GM23338 (cell line): ENCODE measurements around the gene HBQ1. TPM values are rescaled to one million over a fixed set of nuclear protein-coding genes. Genes with fewer than 3 reads are reported as not detected.

Experiments
- ATAC-seq: fragments of 200-7000 bp; cut with Tn5 transposase; 3 replicates; pipeline ENCODE4 v1.9.1; 2020
- DNase-seq: peaks from one replicate; pipeline ENCODE4 v3.0.0-alpha.2; 2015; ENCODE audit warnings: low spot score
- H2AFZ ChIP-seq: fragments of 200-600 bp; sonication (generic); 2 replicates; pipeline ENCODE4 v1.8.0; 2016; ENCODE audit warnings: antibody characterized with exemption, mild to moderate bottlenecking, moderate library complexity
- H3F3A ChIP-seq: fragments of 200-600 bp; sonication (generic); replicated peaks from 2 replicates; pipeline ENCODE4 v1.8.0; 2017; ENCODE audit warnings: antibody characterized with exemption, mixed run types, low read depth
- H3K27ac ChIP-seq: fragments of 200-600 bp; sonication (generic); 2 replicates; pipeline ENCODE4 v1.6.1; 2016; ENCODE audit warnings: low read depth
- H3K27me3 ChIP-seq: fragments of 200-600 bp; sonication (generic); 2 replicates; pipeline ENCODE4 v1.8.0; 2016; ENCODE audit warnings: mild to moderate bottlenecking, mixed run types, moderate library complexity; ENCODE audit not compliant: insufficient read depth
- H3K36me3 ChIP-seq: fragments of 200-600 bp; sonication (generic); 2 replicates; pipeline ENCODE4 v1.8.0; 2016; ENCODE audit warnings: mild to moderate bottlenecking; ENCODE audit not compliant: insufficient read depth
- H3K4me1 ChIP-seq: fragments of 200-600 bp; sonication (generic); 2 replicates; pipeline ENCODE4 v1.8.0; 2016; ENCODE audit warnings: mild to moderate bottlenecking, moderate library complexity; ENCODE audit not compliant: insufficient read depth
- H3K4me2 ChIP-seq: fragments of 200-600 bp; sonication (generic); 2 replicates; pipeline ENCODE4 v1.7.1; 2017; ENCODE audit warnings: mixed run types
- H3K4me3 ChIP-seq: fragments of 200-600 bp; sonication (generic); 2 replicates; pipeline ENCODE4 v1.6.1; 2016; ENCODE audit warnings: mixed run types
- H3K79me2 ChIP-seq: fragments of 200-600 bp; sonication (generic); replicated peaks from 2 replicates; pipeline ENCODE4 v1.8.0; 2017; ENCODE audit warnings: mild to moderate bottlenecking; ENCODE audit not compliant: insufficient read depth
- H3K9me2 ChIP-seq: fragments of 200-600 bp; sonication (generic); 2 replicates; pipeline ENCODE4 v1.8.0; 2017; ENCODE audit not compliant: insufficient read depth
- H4K20me1 ChIP-seq: fragments of 200-600 bp; sonication (generic); replicated peaks from 2 replicates; pipeline ENCODE4 v1.8.0; 2017; ENCODE audit warnings: mild to moderate bottlenecking; ENCODE audit not compliant: insufficient read depth
- H3K27ac Mint-ChIP-seq: 2 replicates; pipeline ENCODE4 v1.8.0; 2020; ENCODE audit warnings: inconsistent platforms, mild to moderate bottlenecking, moderate library complexity, mixed read lengths
- H3K27me3 Mint-ChIP-seq: 3 replicates; pipeline ENCODE4 v1.8.0; 2022; ENCODE audit warnings: low read depth, mild to moderate bottlenecking, moderate library complexity, mixed read lengths, inconsistent platforms; ENCODE audit not compliant: insufficient read depth, poor library complexity
- H3K36me3 Mint-ChIP-seq: 3 replicates; pipeline ENCODE4 v1.8.0; 2021; ENCODE audit warnings: low read depth, mild to moderate bottlenecking, inconsistent platforms, moderate library complexity, mixed read lengths
- H3K4me1 Mint-ChIP-seq: 3 replicates; pipeline ENCODE4 v1.8.0; 2020; ENCODE audit warnings: mild to moderate bottlenecking, inconsistent platforms, mixed read lengths
- H3K4me3 Mint-ChIP-seq: 3 replicates; pipeline ENCODE4 v1.8.0; 2021; ENCODE audit warnings: moderate library complexity, mild to moderate bottlenecking, inconsistent platforms, mixed read lengths
- H3K9me3 Mint-ChIP-seq: 3 replicates; pipeline ENCODE4 v1.8.0; 2020; ENCODE audit warnings: moderate library complexity, mild to moderate bottlenecking, inconsistent platforms, mixed read lengths
- CREB1 ChIP-seq: fragments of 250-450 bp; sonication (Bioruptor Pico); IDR thresholded peaks from 2 replicates; pipeline ENCODE4 v1.5.0; 2020; ENCODE audit warnings: low read depth, mild to moderate bottlenecking, moderate library complexity
- CTCF ChIP-seq, 2 experiments: fragments of 200-600 bp in 1 of 2; sonication (generic) in 1 of 2; conservative IDR thresholded peaks; 2 replicates each; pipeline versions ENCODE4 v1.5.1 to v1.6.1; 2016 to 2017; ENCODE audit warnings: antibody characterized with exemption in 2 of 2, low read depth in 2 of 2, mild to moderate bottlenecking in 2 of 2, moderate library complexity in 1 of 2
- ETS1 ChIP-seq: IDR thresholded peaks from 2 replicates; pipeline ENCODE4 v1.6.1; 2016; ENCODE audit warnings: antibody characterized with exemption
- EZH2 ChIP-seq: fragments of 200-600 bp; sonication (generic); IDR thresholded peaks from one replicate; pipeline ENCODE4 v1.8.0; 2017; ENCODE audit warnings: antibody characterized with exemption, mild to moderate bottlenecking, low read depth; ENCODE audit not compliant: unreplicated experiment
- EZH2phosphoT487 ChIP-seq: fragments of 200-600 bp; sonication (generic); IDR thresholded peaks from one replicate; pipeline ENCODE4 v1.8.1; 2018; ENCODE audit warnings: antibody characterized with exemption; ENCODE audit not compliant: unreplicated experiment
- JUNB ChIP-seq: IDR thresholded peaks from one replicate; pipeline ENCODE4 v1.6.1; 2016; ENCODE audit warnings: antibody characterized with exemption; ENCODE audit not compliant: unreplicated experiment
- NANOG ChIP-seq: IDR thresholded peaks from 2 replicates; pipeline ENCODE4 v1.6.1; 2016; ENCODE audit warnings: antibody characterized with exemption, borderline replicate concordance
- POLR2AphosphoS5 ChIP-seq: IDR thresholded peaks from 2 replicates; pipeline ENCODE4 v1.6.1; 2016; ENCODE audit warnings: antibody characterized with exemption, low read depth
- STAT1 ChIP-seq: IDR thresholded peaks from one replicate; pipeline ENCODE4 v1.6.1; 2016; ENCODE audit warnings: antibody characterized with exemption; ENCODE audit not compliant: unreplicated experiment
- ZNF331 ChIP-seq: fragments of 250-450 bp; sonication (Bioruptor Pico); IDR thresholded peaks from 2 replicates; pipeline ENCODE4 v1.5.0; 2020; ENCODE audit warnings: low read depth, mild to moderate bottlenecking, moderate library complexity
- polyA plus RNA-seq: library from polyadenylated mRNA; unstranded; fragments of >200 nt; fragmentation: Nextera tagmentation; extraction: Ambion mirVana; gene quantifications from 2 replicates; pipeline ENCODE4 v1.2.1, GENCODE V29; 2016
- total RNA-seq: library from RNA; depleted of rRNA; stranded (reverse); fragments of >200 nt; shearing (Covaris generic); gene quantifications from 2 replicates; pipeline ENCODE4 v1.2.3, GENCODE V29; 2014
- TF ChIP-seq, protein P1 (sequence below): fragments of 250-450 bp; sonication (Bioruptor Pico); IDR thresholded peaks from 2 replicates; pipeline ENCODE4 v1.5.0; 2020; ENCODE audit warnings: mild to moderate bottlenecking, moderate library complexity

HBQ1 gene
- total and polyA plus RNA-seq, 2 experiments from 2014 or later, result 6.6 to 8.5 TPM

- no peak overlapping the region for H3K4me3 Mint-ChIP-seq
These were observed 37.8 kb upstream of the HBQ1 start for GRCh38 chr16:142405-142967.

More at GRCh38 chr16:142405-142967, 37.8 kb upstream of the HBQ1 start:
- TF ChIP-seq JUNB (no peak), POLR2AphosphoS5 (no peak), CTCF (conservative IDR thresholded peaks at IDR 0.05; ENCODE audit: low read depth in 2 of 2) (no peak), STAT1 (no peak), ETS1 (no peak), CREB1 (CRISPR knock-in tag) (no peak), ZNF331 (CRISPR knock-in tag) (no peak), NANOG (no peak), EZH2phosphoT487 (no peak), EZH2 (no peak)
- TF ChIP-seq, protein P1, sequence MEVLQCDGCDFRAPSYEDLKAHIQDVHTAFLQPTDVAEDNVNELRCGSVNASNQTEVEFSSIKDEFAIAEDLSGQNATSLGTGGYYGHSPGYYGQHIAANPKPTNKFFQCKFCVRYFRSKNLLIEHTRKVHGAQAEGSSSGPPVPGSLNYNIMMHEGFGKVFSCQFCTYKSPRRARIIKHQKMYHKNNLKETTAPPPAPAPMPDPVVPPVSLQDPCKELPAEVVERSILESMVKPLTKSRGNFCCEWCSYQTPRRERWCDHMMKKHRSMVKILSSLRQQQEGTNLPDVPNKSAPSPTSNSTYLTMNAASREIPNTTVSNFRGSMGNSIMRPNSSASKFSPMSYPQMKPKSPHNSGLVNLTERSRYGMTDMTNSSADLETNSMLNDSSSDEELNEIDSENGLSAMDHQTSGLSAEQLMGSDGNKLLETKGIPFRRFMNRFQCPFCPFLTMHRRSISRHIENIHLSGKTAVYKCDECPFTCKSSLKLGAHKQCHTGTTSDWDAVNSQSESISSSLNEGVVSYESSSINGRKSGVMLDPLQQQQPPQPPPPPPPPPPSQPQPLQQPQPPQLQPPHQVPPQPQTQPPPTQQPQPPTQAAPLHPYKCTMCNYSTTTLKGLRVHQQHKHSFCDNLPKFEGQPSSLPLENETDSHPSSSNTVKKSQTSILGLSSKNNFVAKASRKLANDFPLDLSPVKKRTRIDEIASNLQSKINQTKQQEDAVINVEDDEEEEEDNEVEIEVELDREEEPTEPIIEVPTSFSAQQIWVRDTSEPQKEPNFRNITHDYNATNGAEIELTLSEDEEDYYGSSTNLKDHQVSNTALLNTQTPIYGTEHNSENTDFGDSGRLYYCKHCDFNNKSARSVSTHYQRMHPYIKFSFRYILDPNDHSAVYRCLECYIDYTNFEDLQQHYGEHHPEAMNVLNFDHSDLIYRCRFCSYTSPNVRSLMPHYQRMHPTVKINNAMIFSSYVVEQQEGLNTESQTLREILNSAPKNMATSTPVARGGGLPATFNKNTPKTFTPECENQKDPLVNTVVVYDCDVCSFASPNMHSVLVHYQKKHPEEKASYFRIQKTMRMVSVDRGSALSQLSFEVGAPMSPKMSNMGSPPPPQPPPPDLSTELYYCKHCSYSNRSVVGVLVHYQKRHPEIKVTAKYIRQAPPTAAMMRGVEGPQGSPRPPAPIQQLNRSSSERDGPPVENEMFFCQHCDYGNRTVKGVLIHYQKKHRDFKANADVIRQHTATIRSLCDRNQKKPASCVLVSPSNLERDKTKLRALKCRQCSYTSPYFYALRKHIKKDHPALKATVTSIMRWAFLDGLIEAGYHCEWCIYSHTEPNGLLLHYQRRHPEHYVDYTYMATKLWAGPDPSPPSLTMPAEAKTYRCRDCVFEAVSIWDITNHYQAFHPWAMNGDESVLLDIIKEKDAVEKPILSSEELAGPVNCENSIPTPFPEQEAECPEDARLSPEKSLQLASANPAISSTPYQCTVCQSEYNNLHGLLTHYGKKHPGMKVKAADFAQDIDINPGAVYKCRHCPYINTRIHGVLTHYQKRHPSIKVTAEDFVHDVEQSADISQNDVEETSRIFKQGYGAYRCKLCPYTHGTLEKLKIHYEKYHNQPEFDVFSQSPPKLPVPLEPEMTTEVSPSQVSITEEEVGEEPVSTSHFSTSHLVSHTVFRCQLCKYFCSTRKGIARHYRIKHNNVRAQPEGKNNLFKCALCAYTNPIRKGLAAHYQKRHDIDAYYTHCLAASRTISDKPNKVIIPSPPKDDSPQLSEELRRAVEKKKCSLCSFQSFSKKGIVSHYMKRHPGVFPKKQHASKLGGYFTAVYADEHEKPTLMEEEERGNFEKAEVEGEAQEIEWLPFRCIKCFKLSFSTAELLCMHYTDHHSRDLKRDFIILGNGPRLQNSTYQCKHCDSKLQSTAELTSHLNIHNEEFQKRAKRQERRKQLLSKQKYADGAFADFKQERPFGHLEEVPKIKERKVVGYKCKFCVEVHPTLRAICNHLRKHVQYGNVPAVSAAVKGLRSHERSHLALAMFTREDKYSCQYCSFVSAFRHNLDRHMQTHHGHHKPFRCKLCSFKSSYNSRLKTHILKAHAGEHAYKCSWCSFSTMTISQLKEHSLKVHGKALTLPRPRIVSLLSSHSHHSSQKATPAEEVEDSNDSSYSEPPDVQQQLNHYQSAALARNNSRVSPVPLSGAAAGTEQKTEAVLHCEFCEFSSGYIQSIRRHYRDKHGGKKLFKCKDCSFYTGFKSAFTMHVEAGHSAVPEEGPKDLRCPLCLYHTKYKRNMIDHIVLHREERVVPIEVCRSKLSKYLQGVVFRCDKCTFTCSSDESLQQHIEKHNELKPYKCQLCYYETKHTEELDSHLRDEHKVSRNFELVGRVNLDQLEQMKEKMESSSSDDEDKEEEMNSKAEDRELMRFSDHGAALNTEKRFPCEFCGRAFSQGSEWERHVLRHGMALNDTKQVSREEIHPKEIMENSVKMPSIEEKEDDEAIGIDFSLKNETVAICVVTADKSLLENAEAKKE (CRISPR knock-in tag), result no peak
- Histone ChIP-seq H3K27ac (no peak overlapping the region), H3K9me2 (no peaks in the 10 kb centered on the region), H3K4me3 (no peak overlapping the region), H3K4me2 (no peak overlapping the region), H3K4me1 (no peaks in the 10 kb centered on the region), H3F3A (no peaks in the 10 kb centered on the region; the same call in 1 of the 2 replicates), H3K27me3 (no peaks in the 10 kb centered on the region), H3K36me3 (no peaks in the 10 kb centered on the region), H3K79me2 (0 out of 2 replicates have a peak, but pooled peaks cover 2% of the 10 kb centered on the region), H4K20me1 (no peaks in the 10 kb centered on the region), H2AFZ (no peak overlapping the region)
- no peaks in the 10 kb centered on the region; the same call in 2 of the 3 replicates for H3K36me3 Mint-ChIP-seq
- H3K4me1 Mint-ChIP-seq, result no peaks in the 10 kb centered on the region
- peaks cover 4% of the 10 kb centered on the region; the same call in 2 of the 3 replicates for H3K9me3 Mint-ChIP-seq
- H3K27ac Mint-ChIP-seq, result no peak overlapping the region
- DNase-seq (no peak), ATAC-seq (no peak)
- H3K27me3 Mint-ChIP-seq, result peaks cover 17% of the 10 kb centered on the region
